Measurements from ENCODE around the gene ENDOD1. TPM values are rescaled to one million over a fixed set of nuclear protein-coding genes. Genes with fewer than 3 reads are reported as not detected.

ENDOD1 gene
- total and polyA plus RNA-seq, 8 donors: 2.0 to 8.9 (median 5.1) TPM

- ATAC-seq (peak; percentile 67 to 72 (median 68)), FAIRE-seq (no peak)
Observed at GRCh38 chr11:95074792-95075563, 14.7 kb upstream of the ENDOD1 start.

GRCh38 chr11:95076416-95076815, 13.2 kb upstream of the ENDOD1 start:
- FAIRE-seq: no peak

More at GRCh38 chr11:95074792-95075563, 14.7 kb upstream of the ENDOD1 start:
- Histone ChIP-seq H3K27ac (peak overlapping the region in 2 of 4 donors; percentile 6 to 23), H3K27me3 (no peaks in the 10 kb centered on the region), H3K4me1 (peaks cover 13 to 18% (median 15%) of the 10 kb centered on the region in 3 donors), H3K9me3 (no peaks in the 10 kb centered on the region), H3K36me3 (no peaks in the 10 kb centered on the region), H3K4me3 (no peak overlapping the region)
- DNase-seq: peak in 5 of 6 donors; percentile 34 to 79 (median 65)
- TF ChIP-seq CTCF (IDR thresholded peaks at IDR 0.05): no peak
- WGBS, 2 donors: 18% methylated on average over 8 of the region's 8 CpGs
- intact Hi-C loops (cut with DNase I): no loop called here

GRCh38 chr11:95076981-95077380, 12.7 kb upstream of the ENDOD1 start:
- H3K9me3 ChIP-seq: no peaks in the 10 kb centered on the region
- TF ChIP-seq CTCF (IDR thresholded peaks at IDR 0.05): no peak
- FAIRE-seq (no peak), ATAC-seq (no peak), DNase-seq (no peak)
- no peaks in the 10 kb centered on the region for H3K27me3 ChIP-seq
- peaks cover 13 to 18% (median 15%) of the 10 kb centered on the region in 3 donors for H3K4me1 ChIP-seq
- H3K27ac ChIP-seq: peak overlapping the region in 1 of 4 donors; percentile 40
- intact Hi-C loops (cut with DNase I): no loop called here
- no peaks in the 10 kb centered on the region for H3K36me3 ChIP-seq
- no peak overlapping the region for H3K4me3 ChIP-seq

More at GRCh38 chr11:95076416-95076815, 13.2 kb upstream of the ENDOD1 start:
- WGBS, 2 donors: 5 to 8% methylated on average over 1 of the region's 1 CpG
- Histone ChIP-seq H3K27me3 (no peaks in the 10 kb centered on the region), H3K4me1 (peaks cover 13 to 18% (median 15%) of the 10 kb centered on the region in 3 donors), H3K4me3 (no peak overlapping the region), H3K9me3 (no peaks in the 10 kb centered on the region), H3K27ac (peak overlapping the region in 1 of 4 donors; percentile 40), H3K36me3 (no peaks in the 10 kb centered on the region)
- intact Hi-C loops (cut with DNase I): no loop called here
- TF ChIP-seq CTCF (IDR thresholded peaks at IDR 0.05): no peak
- ATAC-seq (peak; percentile 51 to 84 (median 82)), DNase-seq (peak in 1 of 6 donors; percentile 23)

- no peak for ATAC-seq
- Histone ChIP-seq H3K36me3 (no peaks in the 10 kb centered on the region), H3K4me1 (peaks cover 13 to 18% (median 15%) of the 10 kb centered on the region in 3 donors), H3K4me3 (no peak overlapping the region), H3K27me3 (no peaks in the 10 kb centered on the region), H3K9me3 (no peaks in the 10 kb centered on the region), H3K27ac (no peak overlapping the region)
- no peak for TF ChIP-seq CTCF (IDR thresholded peaks at IDR 0.05)
- intact Hi-C loops (cut with DNase I): no loop called here
- FAIRE-seq: no peak
- no peak for DNase-seq
- 70 to 83% methylated on average over 1 of the region's 1 CpG for WGBS, 2 donors
Observed at GRCh38 chr11:95078526-95078925, 11.1 kb upstream of the ENDOD1 start.

- intact Hi-C loops (cut with DNase I): loop anchor here in 1 of 3 donors (10.0 kb wide), 1 partner anchor 64 kb away; no protein-coding TSS in a partner anchor
- Histone ChIP-seq H3K36me3 (no peaks in the 10 kb centered on the region), H3K27me3 (no peaks in the 10 kb centered on the region), H3K4me1 (peaks cover 4 to 5% (median 4%) of the 10 kb centered on the region in 3 donors), H3K4me3 (no peak overlapping the region), H3K9me3 (no peaks in the 10 kb centered on the region), H3K27ac (no peak overlapping the region)
- TF ChIP-seq CTCF (IDR thresholded peaks at IDR 0.05): no peak
- WGBS, 2 donors: 55 to 65% methylated on average over 5 of the region's 5 CpGs
- no peak for ATAC-seq
- no peak for FAIRE-seq
- no peak for DNase-seq
Observed at GRCh38 chr11:95081010-95081409, 8.6 kb upstream of the ENDOD1 start.
